Activated T-cell treated with anti-CD3 and anti-CD28 coated beads for 24 hours (primary cell): Measurements from ENCODE around the gene ELOVL5.
A peak's percentile ranks its signal among the peaks of the same experiment; 100 is the strongest.
"Not testable (repeated sequence)": the region's sequence is repeated elsewhere in the genome, so short reads cannot be mapped to it uniquely, and the experiment has no call there.

ENCODE experiments used
- DNase-seq: peaks from one replicate; pipeline ENCODE4 v3.0.0-alpha.2; 2020; ENCODE audit warnings: low read depth

The ELOVL5 gene

GRCh38 chr6:53348371-53349208, at the start of gene ELOVL5:
Gene ELOVL5, minus strand, starts transcription at chr6:53348950. Its CDS starts 53,251 bp downstream, at chr6:53295699.
- DNase-seq, result peak; percentile 95

- no peak for DNase-seq
Measured at GRCh38 chr6:53397283-53397682, 48.5 kb upstream of the ELOVL5 start.

GRCh38 chr6:53395986-53396385, 47.2 kb upstream of the ELOVL5 start:
- no peak for DNase-seq

DNA sequence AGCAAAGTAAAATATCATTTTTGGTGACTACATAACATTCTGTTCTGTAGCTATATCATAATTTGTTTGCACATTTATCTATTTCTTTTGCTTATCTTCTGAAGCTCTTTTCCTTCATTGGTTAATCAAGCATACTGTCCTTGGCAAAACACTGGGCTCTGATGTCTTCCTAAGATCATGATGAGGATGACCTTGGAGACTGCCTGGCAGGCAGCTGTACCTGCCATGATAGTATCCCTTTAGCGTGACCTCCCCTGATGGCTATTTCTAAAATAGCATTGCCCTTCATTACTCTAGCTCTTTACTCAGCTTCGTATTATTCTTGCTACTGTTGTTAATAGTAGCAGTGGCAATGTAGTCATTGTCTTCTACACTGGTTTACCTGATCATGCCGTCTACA, 46.0 kb upstream of the ELOVL5 start:
- no peak for DNase-seq

GRCh38 chr6:53391170-53391569, 42.4 kb upstream of the ELOVL5 start:
- no peak for DNase-seq

DNA sequence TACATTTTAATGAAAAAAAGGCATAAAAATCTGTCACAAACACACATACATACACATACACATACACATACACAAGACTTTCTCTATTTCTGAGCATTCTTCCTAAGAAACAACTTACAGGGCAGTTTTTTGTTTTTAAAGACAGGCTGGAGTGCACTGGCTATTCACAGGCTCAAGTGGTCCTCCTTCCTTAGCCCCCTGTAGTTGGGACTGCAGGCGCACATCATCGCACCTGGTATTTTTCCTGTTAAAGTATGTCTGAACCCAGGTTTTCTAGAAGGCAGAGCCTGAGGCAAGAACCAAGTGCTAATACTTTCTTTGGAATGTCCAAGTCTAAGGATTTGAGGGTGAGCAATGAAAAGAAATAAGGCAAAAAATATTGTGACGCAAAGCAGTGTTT, 41.3 kb upstream of the ELOVL5 start:
- DNase-seq, result no peak

DNA sequence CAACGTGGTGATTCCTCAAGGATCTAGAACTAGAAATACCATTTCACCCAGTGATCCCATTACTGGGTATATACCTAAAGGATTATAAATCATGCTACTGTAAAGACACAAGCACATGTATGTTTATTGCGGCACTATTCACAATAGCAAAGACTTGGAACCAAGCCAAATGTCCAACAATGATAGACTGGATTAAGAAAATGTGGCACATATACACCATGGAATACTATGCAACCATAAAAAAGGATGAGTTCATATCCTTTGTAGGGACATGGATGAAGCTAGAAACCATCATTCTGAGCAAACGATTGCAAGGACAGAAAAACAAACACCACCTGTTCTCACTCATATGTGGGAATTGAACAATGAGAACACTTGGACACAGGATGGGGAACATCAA, 39.9 kb upstream of the ELOVL5 start:
- not testable (repeated sequence) for DNase-seq

DNA sequence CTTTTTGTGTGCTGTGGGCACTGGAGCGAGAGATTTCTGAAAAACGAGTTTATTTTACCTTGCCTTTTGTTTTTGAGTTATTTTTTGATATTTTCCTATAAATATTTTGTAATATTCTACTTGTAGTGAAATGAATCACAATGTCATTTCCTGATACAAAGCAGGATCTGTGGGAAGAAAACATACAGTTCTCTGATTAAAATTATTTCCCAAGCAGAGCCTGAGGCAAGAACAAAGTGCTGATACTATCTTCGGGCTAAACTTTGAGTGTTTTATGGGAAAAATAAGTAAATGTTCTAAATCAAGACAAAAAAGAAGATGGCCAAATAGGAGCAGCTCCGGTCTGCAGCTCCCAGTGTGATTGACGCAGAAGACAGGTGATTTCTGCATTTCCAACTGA, 33.7 kb upstream of the ELOVL5 start:
- no peak for DNase-seq

DNA sequence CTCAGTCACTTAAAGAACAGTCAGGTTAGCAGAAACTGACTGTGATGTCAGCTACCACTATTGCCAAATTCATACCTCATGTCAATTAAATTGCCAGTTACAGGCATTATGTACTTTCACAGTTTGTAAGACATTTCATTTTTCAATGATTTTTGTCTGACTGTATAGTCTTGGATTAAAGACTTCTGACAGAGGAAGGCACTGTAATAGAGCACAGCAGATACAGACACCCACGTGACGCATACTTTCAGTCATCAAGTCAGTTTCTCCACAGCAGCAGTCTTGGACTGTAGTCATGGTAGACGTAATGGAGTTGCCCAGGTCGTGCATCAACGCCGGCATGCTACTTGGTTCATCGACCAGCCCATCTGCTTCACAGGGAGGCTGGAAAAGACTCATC, 29.5 kb upstream of the ELOVL5 start:
- DNase-seq, result no peak

DNA sequence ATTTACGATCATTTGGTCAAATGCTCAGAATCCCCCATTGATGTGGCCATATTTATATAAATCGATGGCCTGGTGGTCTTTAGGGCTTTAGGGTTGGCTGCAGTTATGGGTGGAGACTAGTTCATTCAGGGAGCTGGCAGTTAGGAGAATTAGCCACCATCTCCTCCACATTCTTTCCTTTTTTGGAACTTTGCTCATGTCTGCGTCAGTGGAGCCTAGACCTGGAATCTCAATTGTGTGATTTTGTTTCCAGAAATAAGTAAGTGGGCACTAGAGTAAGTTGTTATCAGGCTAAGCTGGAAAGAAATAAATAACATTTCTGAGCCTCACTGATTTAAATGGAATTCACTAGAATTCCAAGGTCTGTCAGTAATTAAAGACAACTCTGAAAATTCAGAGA, 29.0 kb upstream of the ELOVL5 start:
- DNase-seq, result no peak

DNA sequence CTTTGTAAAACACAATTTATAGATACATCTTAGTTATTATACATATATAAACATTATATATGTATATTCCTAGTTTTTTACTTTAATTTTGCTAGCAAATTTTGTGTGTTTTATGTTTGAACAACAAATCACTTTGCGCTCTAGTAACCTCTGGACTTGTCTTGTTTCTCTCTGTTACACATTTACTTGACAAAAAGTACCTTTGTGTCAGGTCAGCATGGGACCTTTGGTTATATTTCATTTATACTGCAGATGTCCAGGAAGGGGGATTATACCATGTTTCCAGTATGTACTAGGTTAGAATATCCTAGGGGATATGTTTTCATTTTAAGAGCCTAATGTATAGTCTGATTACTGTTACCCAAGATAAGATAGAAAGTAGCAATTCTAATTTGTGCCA, 28.5 kb upstream of the ELOVL5 start:
- no peak for DNase-seq

GRCh38 chr6:53376661-53377226, 28.0 kb upstream of the ELOVL5 start:
- DNase-seq, result no peak

GRCh38 chr6:53375847-53376246, 27.1 kb upstream of the ELOVL5 start:
- DNase-seq, result no peak

DNA sequence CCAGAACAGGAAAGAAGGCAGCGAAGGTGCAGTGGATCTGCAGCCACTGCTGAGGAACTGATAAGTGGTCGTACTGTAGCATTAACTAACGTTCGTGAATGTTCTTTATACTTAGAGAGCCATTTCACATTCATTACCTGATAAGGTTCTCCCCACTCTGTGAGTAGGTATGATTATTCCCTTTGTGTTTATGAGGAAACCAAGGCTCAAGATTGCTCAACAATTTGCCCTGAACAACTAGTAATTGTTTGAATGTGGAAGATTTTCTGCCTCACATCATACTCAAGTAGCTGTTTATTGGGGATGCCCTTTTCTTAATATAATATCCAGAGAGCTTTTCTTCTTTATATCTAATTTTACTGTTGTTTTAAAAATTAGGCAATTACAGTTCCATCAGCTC, 24.9 kb upstream of the ELOVL5 start:
- no peak for DNase-seq

DNA sequence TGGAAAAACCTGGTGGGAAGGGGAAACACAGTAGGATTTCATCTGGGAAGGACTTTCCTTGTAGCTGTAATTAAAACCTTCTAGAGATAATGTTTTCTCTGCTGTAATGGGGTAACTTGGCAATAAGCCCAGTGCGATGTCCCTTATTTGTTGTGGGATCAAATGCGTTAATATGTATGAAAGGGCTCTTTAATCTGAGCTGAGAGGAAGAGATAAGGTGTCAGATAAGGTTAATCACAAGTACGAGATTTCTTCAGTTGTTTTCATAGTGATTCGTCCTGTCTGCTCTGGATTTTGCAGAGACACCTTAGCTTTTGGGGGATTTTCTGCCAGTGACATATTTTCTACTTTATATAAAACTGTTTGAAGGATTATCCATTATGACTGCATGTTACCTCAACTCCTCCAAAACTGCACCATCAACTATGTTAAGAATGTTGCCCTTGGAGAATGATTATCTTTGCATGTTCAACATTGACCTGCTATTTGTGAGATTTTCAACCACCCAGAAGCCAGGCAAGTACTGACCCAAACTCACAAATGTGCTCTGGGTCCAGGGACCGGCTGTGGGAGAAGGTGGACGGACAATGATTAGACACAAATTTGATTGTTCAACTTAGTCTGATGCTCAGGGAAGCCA, 21.2 kb upstream of the ELOVL5 start:
- DNase-seq, result no peak

DNA sequence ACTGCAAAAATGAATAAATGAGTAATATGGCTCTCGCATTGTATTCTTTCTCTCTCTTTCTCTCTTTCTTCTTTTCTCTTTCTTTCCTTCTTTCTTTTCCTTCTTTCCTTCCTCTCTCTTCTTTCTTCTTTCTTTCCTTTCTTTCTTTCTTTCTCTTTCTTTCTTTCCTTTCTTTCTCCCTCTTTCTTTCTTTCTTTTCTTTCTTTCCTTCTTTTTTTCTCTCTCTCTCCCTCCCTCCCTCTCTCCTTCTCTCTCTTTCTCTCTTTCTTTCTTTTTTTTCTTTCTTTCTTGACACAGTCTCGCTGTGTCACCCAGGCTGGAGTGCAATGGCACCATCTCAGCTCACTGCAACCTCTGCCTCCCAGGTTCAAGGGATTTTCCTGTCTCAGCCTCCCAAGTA, 20.3 kb upstream of the ELOVL5 start:
- DNase-seq, result no peak

DNA sequence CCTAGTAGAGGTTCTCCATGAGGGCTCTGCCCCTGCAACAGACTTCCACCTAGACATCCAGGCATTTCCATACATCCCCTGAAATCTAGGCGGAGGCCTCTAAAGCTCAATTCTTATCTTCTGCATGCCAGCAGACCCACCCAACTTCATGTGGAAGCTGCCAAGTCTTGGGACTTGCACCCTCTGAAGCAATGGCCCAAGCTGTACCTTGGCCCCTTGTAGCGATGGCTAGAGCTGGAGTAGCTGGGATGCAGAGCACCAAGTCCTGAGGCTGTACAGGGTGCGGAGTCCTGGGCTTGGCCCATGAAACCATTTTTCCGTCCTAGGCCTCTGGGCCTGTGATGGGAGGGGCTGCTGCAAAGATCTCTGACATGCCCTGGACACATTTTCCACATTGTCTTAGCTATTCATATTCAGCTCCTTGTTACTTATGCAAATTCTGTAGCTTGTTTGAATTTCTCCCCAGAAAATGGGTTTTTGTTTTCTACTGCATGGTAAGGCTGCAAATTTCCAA, 17.4 kb upstream of the ELOVL5 start:
- no peak for DNase-seq

- DNase-seq, result no peak
Measured at GRCh38 chr6:53363341-53364079, 14.8 kb upstream of the ELOVL5 start.

DNA sequence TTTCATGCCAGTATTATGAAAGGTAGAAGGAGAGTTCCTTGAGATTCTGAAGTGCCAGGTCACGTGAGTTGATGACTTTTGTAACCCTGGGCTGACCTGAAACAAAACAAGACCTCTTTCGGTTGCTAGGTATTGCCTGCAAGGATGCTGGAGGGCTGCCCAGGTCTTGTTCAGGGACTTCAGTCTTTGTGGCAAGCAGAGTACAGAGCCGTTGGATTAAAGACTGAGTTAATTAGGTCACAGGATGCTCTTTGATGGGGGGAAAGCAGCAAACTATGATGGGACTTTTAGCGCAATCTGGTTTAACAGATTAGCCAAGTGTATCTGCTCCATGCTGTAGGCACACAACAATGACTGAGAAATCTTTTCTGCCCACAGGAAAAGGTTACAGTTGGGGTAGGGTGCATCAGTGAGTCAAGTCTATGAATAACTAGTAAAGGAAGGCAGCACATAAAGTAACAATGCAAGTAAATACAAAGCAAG, 12.8 kb upstream of the ELOVL5 start:
- no peak for DNase-seq

GRCh38 chr6:53360093-53360912, 11.6 kb upstream of the ELOVL5 start:
- DNase-seq, result no peak

DNA sequence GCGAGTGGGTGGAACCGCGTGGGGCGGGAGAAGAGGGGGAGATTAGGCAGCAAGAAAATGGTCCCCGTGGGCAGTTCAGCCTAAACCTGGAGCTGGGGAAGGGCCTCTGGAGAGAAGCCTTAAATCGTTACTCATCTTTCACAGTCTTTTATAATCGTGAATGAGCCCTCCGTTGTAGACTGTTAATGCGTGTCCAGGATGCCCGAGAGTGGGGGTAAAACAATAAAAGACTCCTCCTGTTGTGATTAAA, 11.0 kb upstream of the ELOVL5 start:
- no peak for DNase-seq
